Globus pallidus (tissue), 1 donor: ENCODE measurements around the gene LRP3.
A peak's percentile ranks its signal among the peaks of the same experiment; 100 is the strongest.
"Not testable (repeated sequence)": the region's sequence is repeated elsewhere in the genome, so short reads cannot be mapped to it uniquely, and the experiment has no call there.

Experiments used
- DNase-seq: peaks from one replicate; pipeline ENCODE4 v3.0.0-alpha.2; 2015; ENCODE audit warnings: low spot score

Gene LRP3

DNA sequence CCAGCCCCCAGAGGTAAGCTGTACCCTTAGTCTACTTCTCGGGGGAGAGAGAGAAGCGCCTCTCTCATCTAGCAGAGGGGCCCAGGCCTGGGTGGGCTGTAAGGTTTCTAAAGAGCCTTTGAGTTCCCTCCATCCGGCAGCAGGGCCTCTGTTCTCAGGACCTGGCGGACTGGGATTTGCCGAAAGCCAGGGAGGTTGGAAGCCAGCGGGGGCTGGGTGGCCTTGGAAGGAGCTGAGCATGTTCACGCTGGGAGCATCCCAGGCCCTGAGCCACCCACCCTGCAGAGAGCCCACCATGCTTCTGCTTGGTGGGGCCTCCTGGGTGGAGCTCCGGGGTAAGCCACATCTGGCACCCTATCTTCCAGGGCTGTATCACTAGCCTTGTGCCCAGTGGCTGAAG lies 23.8 kb downstream of the LRP3 start:
- no peak for DNase-seq

DNA sequence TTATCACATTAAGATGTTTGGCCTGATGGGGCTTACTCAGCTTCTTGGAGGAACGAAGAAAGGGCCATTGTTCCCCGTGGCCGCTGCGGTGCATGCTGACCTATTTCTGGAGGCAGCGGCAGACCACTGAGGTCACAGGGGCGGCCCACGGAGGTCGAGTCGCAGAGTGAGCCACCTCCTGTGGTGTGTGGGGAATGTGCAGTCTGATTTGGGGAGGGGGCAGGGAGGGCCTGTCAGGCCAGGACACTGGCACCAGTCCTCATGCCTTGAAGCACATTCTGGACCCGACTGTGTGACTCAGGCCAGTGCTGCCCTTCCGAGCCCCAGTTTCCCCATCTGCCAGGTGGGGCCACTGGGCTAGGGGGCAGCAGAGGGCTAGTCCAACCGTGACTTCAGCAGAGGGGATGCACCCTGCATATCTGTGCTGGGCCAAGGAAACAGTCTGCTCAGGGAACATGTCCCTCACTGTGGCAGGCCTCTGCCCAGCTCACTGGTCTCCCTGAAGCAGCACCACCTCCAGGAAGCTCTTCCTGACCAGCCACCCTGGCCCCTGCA lies 25.2 kb downstream of the LRP3 start:
- DNase-seq: no peak

DNA sequence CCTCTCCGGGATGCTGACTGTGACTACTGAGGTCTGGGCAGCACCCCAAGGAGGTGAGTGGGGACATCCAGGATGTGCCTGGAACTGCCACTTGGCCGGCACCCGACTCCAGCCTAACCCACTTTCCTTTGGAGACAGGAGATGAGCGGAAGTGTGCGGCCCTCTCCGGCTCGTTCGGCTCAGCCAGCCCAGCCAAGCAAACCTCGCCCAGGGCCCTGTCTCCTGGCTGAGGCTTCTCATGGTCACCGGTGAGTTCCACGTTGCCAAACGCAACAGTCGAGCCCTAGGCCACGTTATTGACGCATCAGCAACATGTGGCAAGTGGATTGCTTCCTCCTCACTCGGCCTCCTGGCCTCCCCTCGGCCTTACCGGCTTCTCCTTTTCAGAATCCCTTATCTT lies 26.0 kb downstream of the LRP3 start:
- no peak for DNase-seq

DNA sequence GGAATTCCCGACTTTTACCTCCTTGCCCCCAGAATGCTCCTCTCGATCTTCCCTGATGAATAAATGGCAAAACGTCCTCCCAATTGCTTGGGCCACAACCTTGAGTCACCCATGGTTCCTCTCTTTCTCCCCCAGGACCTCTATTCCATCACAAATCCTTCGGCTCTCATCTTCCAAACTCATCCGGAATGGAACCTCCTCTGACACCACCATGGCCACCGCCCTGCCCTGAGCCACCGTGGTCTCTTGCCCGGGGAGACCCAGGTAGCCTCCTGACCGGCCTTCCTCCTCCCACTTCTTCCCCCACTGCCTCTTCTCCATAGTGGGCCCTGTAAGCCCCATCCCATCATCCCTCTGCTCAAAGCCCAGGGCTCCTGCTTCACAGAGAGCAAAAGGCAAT lies 26.6 kb downstream of the LRP3 start:
- DNase-seq: no peak

DNA sequence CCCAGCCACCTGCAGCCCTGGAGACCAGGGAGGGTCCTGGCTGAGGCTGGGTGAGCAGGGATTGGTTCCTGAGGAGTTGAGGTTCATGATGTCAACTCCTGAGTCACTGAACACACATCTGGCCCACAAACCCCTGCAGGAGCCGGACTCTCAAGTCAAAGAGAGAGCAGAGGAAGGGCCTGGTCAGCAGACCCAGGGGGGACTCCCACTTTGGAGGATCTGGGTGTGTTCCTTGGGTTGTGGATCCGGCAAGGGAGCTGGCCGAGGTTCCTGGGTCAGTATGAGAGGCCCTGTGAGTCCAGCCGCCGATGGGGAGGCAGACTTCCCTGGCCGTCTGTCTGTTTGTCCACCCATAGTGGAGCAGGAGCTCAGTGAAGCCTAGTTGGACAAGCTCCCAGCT lies 27.5 kb downstream of the LRP3 start:
- DNase-seq: no peak

DNA sequence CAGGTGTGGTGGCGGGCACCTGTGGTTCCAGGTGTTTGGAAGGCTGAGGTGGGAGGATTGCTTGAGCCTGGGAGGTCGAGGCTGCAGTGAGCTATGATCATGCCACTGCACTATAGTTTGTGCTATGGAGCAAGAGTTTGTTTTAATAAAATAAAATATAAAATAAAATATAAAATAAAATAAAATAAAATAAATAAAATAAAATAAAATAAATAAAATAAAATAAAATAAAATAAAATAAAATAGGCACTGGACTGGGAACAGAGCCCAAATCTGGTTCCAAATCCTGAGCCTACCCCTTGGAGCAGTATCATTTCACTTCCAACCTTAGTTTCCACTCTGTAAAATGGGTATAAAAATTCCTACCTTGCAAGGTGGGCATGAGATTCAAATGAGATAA lies 28.1 kb downstream of the LRP3 start:
- DNase-seq: not testable (repeated sequence)

DNA sequence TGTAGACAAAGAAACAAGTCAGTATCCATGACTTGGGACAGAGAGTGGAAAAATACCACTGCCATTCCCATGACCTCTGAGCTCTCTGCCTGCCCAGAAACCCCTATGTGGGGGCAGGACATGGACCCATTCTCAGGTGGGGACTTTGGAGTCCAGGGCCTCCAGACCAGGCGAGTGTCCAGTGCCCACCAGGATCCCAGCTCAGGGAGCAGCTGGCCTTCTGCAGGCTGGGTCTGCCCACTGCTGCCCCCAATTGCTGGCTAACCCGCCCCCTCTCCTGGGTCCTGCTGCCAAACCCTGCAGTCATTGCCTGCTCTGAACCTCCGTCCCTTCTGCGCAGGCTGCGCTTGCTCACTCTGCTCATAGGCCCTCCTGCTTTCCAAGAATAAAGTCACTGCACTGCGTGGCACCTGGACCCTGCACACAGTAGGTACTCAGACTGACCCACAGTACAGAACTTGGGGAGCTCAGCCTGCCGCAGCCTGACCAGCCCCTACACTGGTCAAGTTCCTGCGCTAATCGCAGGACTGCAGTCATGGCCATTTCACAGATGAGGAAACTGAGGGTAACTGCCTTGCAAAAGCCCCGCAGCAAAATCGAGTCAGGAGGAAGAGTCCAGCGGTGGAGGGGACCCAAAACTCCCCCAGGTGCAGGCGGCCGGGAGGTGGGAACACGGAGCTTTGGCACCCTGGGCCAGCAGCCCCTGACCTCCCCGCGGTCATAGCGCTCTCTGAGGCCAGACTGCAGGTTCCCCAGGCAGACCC lies 30.7 kb downstream of the LRP3 start:
- no peak for DNase-seq

DNA sequence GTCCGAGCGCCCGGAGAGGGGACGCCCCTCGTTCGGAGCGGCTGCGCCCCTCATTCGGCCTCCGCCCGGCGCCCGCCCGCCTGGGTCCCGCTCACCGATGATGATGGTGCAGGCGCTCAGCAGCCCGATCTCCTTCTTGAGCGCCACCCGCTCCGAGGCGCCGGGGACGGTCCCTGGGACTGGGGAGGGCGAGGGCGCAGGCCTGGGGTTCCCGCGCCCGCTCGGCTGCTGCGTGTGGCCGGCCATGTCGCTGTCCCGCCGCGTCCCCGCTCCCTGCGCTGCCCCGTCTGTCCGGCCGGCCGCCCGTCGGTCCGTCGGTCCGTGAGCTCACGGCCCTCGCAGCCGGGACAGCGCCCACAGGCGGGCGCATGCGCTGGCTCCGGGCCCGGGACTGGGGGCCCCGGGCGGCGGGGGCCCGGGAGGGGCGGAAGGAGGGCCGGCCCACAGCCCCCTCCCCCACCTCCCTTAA lies 31.4 kb downstream of the LRP3 start, which contains the start of gene SLC7A10:
Gene SLC7A10 (minus strand): TSS at position 393 of the 469 bp plus-strand sequence. CDS start 147 bp downstream, at position 246.
- no peak for DNase-seq

DNA sequence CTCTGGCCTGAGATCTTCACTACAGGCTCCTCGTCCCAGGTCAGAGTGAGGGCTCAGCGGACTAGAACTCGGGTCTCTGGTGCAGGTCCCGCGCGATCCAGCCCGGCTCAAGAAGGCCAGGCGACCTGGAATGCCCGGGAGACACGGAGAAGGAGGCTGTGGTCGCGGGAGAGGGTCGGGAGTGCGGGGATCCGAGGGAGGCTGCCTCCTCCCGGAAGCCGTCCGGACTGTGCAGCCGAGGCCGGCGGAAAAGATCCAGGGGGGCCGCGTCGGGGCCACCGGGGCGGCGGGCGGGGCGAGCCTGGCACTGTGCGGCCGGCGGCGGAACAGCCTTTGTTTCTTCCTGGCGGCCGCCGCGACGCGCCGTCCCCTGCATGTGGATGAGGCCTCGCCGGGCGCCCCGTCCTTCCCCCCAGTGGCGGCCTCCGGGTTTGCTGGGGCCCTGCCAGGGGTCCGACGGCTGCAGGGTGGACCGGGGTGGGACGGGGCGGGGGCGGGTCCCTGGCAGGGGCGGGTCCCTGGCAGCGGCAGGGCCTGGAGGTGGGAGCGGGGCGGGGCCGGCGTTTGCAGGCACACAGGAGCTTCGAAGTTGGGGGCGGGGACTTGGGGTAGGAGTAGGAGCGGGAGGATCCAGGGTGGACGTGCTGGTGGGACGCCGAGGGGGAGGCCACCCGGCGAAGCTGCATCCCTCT lies 32.6 kb downstream of the LRP3 start:
- DNase-seq: no peak

DNA sequence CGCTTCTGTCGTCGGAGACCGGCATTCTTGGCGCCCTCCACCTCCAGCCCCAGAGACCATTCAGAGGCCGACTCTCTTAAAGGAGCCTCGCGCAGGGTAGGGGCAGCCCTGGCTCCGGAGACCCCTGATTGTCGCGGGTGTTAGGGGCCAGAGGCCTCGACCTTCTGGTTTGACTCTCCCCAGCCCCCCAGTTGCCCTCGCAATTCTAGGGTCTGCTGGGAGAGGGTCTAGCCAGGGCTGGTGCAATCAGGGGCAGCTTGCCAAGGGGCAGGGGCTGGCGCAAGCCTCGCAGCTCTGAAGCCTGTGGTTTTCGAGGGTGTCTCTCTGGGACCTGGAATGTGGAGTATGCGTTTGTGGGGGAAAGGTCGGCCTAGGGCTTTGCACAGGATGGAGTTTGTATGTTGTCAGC lies 33.1 kb downstream of the LRP3 start:
- no peak for DNase-seq

DNA sequence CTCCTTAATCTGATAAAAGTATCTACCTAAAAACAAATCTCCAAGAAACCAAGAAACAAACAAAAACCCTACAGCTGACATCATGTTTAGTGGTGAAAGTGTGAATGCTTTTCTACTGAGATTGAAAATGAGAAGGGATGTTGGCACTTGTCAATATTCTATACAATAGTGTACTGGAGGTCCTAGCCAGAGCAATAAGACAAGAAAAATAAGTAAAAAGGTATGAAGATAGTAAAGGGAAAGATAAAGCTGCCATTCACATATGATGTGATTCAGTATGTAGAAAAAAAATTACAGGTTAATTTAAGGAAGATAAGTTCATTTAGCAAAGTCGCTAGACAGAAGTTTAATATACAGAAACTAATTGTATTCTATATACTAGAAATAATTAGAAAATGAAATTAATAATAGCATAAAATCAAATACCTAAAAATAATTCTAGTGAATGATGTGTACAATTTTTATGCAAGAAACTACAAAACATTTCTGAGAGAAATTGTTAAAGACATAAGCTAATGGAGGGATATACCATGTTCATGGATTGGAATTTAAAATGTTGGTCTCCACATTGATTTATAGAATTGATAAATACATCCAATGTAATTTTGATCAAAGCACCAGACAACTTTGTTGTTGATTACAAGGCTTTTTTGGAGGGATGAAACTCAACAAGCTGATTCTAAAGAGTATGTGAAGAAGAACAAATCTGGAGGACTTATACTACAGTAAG lies 33.9 kb downstream of the LRP3 start:
- no peak for DNase-seq

DNA sequence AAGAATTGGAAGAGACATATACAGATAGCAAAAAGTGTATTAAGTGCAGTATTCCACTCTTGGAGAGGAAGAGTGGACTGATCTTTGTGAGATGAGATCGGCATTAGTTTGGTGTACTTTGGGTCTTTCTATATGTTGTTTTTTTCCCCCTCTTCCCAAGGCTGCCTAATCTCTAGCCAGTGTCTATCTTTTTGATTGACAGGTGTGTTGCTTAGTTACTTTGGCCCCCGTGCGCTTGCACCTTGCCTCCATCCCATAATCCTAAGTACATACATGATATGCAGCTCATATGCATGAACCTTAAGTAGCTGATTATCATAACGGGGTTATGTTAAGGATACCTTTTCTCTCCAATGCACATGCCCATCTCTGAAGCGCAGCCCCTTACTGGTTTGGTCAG lies 35.8 kb downstream of the LRP3 start:
- DNase-seq: no peak

DNA sequence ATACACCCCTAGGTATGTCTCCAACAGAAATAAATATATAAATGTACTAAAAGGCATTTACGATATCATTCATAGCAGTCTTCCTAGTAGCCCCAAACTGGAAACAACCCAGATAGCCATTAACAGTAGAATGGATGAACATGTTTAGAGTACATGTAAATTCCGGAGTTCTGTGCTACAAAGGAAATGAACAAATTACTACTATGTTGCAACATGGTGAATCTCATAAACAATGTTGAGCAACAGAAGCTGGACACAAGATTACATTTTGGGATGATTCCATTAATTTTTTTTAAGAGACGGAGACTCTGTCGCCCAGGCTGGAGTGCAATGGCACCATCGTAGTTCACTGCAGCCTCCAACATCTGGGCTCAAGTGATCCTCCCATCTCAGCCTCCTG lies 37.4 kb downstream of the LRP3 start:
- DNase-seq: no peak

DNA sequence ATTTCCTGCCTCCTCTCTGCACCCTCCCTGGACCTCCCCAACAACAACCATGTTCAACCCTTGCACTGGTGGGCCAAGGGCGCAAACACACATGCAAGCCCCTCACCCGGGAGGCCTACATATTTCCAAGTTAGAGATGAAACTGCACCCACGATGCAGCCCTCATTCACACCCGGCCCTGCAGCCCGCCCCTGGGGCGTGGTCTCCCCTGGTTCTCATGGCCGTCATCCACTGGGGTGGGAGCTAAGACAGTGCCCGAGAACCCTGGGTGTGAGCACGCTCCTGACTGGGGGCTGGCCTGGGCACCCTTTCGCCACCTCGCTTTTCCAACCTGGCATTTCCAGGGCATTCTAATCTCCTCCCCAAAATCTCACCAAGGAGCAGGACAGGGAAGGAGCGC lies 38.5 kb downstream of the LRP3 start:
- DNase-seq: no peak

DNA sequence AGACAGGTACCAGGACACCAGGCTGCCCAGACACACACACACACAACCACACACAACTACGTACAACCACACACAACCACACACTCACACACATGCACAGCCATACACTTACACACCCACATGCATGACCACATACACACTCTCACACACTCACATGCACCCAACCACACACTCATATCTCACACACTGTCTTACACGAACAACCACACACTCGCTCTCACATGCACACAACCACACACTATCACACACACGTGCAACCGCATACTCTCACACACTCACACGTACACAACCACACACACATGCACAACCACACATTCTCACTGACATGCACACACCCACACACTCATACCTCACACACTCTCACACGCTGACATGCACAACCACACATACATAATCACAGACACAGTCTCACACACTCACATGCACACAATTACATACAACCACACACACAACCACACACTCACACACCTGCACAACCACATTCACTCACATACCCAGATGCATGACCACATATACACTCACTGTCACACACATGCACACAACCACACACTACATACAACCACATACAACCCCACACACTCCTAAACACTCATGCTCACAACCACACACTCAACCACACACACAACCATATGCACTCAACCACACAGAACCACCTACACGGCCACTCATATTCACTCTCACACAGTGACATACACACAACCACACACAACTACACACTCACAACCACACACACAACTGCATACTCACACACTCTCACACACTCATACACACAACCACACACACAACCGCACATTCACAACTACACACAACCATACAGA lies 39.1 kb downstream of the LRP3 start:
- DNase-seq: no peak

DNA sequence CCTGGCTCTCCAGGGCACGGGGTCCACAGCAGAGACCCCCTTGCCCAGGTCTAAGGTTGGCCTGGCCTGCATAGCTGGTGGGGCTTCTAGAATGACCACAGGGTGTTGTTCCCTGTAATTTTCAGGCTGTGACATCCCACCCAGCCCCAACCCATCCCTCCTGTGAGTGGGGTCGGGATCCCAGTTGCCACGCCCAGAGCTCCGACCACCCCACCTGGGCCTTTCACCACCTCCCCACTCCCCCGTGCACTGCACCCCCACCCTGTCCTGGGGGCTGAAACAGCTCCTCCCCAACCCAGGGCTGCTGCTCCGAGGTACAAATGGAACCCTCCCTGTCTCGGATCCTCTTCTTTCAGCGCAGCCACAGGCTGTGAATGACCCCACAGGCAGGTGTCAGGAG lies 40.0 kb downstream of the LRP3 start:
- no peak for DNase-seq

DNA sequence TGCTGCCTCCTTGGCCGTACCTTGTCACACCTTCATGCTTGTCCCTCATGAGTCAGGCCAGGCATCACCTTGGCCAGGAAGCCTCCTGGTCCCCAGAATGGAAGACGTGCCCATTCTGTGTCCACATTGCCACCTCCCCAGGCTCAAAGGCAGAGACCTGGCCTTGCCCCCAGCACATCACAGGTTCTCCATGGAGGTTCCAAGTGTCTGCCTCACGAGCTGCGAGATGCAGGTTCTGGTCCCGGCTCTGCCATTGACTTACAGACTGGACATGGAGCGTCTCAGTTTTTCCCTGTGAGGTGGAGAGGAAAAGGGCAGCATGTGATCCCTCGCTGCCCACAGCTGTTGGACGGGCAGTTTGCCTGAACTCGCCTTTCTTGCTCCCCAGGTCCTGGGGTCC lies 40.6 kb downstream of the LRP3 start:
- no peak for DNase-seq

DNA sequence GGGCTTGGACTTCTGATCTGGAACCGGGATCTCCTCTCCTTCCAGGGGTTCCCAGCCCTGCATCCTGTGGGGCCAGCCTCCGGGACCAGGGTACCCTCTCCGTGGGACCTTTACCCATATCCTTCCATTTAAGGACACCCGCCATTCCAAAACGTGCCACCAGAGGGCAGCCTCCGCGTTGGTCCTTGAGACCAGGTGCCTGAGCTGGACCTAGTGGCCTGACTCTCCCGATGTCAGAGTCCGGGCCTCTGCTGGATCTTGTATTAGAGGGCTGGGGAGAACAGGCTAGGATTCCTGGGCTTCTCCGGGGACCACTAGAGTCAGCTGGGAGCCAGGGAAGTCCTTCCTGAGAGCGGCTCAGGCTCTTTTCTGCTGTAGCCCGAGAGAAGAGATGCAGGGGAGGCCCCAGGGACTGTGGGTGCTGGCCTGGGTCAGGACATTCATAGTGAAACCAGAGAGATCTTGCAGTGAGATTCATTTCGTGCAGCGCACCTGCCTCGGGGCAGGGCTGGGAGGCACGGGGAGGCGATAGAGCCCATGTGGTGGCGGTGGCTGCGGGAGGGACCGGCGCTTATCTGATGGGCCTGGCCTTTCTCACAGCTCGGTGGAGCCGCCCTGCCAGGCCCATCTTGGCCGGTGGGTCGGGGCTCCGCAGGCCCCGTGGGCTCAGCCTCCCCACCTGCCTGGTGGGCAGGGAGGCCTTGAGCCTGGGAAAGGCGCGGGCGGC lies 41.3 kb downstream of the LRP3 start:
- DNase-seq: peak; percentile 52

DNA sequence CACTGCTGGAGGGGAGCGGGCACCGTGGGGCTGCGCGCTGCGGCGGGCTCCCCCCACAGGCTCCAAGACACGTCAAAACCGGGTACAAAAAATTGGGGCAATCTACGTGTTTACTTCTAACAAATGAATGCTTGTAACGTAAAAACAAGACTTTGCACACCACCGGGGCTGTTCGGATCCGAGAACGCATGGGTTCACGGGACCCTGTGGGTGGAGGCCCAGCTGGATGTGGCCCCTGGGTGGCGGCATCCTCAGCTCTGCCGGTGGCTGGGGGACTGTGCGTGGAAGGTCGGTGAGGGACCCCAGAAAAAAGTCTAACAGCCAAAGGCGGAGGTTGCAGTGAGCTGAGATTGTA lies 41.8 kb downstream of the LRP3 start:
- no peak for DNase-seq

DNA sequence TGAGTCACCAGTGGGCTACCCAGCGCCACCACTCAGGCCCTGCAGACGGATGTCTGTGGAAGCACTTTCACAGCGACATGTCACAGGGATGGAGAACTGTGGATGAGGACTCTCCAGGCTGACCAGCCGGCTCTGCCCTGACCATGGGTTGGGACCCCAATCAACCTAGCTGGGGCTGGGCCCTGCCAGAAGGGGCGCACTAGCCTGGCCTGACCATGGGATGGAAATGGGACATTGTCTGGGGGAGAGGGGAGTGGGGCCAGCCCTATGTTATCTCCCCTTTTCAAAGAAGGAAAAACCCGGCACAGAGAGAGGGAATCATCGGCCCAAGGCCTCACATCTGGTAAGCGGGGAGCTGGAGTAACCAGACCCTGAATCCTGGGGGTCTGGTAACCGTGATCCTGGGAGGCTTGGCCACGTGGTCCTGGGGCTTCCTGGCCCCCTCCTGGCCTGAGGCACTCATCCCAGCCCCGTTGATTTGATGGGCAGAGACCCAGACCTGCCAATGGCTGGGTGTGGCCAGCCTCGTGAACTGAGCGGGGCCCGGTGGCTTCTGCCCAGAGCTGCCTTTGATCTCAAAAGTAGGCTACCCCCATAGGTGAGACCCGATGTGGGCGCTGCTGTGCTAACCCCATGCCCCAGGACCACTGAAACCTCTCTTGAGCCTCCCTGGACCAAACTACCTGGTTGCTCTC lies 42.7 kb downstream of the LRP3 start:
- no peak for DNase-seq
